DMS79 treated with DMSO at 0.1 percent for 48 hours (cell line): Measurements from ENCODE around the gene MKI67.
A peak's percentile ranks its signal among the peaks of the same experiment; 100 is the strongest.
"Not testable (repeated sequence)": the region's sequence is repeated elsewhere in the genome, so short reads cannot be mapped to it uniquely, and the experiment has no call there.

Experiments used
- DNase-seq: peaks from one replicate; lab custom pipeline; 2025; lab: John Stamatoyannopoulos, UW

MKI67 gene

DNA sequence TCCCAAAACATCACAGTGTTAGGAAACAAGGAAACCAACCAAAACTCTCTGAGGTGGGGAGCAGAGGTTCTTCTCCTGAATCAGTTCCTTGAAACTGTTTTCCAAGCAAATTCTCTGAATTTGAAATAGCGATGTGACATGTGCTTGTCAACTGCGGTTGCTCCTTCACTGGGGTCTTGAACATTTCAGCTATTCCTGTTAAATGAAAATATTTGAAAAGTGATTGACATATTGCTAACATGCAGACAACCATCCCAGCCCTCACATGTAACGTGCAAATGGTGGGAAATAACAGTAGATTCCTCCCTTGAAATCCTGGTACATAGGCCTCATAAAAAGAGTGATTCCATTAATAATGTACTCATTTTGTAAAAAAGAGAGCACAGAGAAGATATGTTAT is 15.9 kb downstream of the MKI67 start:
- no peak for DNase-seq

GRCh38 chr10:128109707-128110106 is 16.5 kb downstream of the MKI67 start:
- no peak for DNase-seq

DNA sequence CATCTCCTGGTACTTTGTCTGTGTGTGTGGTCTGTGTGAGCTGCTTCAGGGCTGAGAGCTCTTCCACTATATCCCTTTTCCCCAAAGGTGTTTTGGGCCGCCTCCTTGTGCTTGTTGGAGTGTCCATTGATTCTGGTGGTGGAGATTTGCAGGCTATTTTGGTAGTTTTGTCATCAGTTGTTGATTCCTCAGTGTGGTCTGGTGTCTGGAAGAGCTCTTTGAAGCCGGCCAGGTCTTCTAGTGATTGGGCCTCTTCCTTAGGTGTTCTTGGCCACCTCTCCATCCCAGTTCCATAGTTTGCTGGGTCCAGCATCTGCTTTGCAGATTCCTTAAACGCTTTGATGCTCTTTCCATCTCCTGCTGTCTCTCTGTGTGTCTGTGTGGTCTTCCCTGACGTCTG is 20.8 kb downstream of the MKI67 start:
- DNase-seq = no peak

- no peak for DNase-seq
Measured at GRCh38 chr10:128103229-128103714, 23.0 kb downstream of the MKI67 start.

GRCh38 chr10:128102480-128103228 is 23.6 kb downstream of the MKI67 start:
- DNase-seq = peak; percentile 67

DNA sequence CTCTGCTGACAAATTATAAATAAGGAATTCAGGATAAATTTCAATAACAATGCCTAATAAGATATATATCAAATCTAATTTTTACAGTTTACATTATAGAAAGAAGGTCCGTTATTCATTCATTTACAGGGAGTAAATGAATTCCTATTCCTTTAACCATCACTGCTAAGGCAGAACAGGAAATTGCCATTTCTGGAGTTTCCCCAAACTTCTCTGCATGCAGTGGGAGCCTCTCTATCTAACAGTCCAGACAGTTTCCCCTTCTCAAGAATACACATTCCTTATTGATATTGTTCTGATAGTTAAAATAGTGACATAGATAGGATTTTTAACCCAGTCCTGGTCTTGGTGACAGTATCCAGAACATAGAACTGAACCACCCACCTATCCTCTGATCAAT is 24.3 kb downstream of the MKI67 start:
- no peak for DNase-seq

- DNase-seq = no peak
Measured at GRCh38 chr10:128099901-128100300, 26.3 kb downstream of the MKI67 start.

GRCh38 chr10:128098631-128099030 is 27.6 kb downstream of the MKI67 start:
- DNase-seq = no peak

DNA sequence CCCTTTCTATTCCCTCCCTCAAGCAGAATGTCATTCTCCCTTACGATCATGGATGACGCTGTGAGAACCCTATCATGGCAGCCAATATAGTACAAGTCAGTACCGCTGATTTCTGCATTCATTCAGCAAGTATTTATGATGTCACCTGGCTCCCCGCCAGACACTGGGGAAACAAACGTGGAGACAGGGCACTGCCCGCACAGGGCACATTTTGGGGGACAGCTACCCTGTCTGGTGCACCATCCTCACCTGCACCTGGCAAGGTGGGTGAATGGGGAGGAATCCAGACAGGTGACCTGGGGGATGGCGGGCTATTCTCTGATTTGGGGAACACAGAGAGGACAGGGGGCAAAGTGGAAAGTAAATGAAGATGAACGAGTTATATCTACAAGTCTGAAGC is 28.4 kb downstream of the MKI67 start:
- DNase-seq = no peak

- DNase-seq = no peak
Measured at GRCh38 chr10:128096486-128097199, 29.6 kb downstream of the MKI67 start.

- no peak for DNase-seq
Measured at GRCh38 chr10:128095753-128096469, 30.3 kb downstream of the MKI67 start.

DNA sequence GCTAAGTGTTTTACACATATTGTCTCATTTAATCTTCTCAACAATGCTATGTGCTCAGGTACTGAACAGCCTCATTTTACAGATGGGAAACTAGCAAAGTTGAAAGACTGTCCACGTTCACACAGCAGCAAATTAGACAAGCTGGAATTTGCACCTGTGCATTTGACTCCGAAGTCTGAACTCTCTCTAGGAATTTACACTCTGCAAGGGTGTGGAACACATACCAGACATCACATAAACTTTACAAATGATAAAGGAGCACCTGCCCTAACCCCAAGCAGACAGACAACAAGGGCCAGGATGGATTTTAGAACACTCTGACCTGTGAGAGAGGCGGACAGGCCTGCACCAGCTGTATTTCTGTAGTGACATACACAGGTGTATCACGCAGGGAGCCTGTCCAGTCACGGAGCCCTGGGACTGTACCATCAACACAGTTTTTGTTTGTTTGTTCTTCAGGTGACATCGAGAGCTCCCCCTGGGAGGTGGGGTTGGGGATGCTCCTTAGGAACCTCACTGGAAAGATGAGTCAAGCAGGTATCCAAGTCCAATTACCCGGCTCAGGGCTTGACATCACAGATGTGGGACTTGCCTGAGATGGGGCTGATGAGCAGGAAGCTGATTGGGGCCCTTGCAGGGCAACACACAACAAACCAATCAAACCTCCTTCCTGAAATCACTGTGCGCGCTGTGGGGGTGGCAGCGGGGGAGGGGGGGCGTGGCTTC is 31.0 kb downstream of the MKI67 start:
- DNase-seq = no peak

GRCh38 chr10:128094596-128094995 is 31.6 kb downstream of the MKI67 start:
- not testable (repeated sequence) for DNase-seq

- no peak for DNase-seq
Measured at GRCh38 chr10:128092454-128092853, 33.8 kb downstream of the MKI67 start.

DNA sequence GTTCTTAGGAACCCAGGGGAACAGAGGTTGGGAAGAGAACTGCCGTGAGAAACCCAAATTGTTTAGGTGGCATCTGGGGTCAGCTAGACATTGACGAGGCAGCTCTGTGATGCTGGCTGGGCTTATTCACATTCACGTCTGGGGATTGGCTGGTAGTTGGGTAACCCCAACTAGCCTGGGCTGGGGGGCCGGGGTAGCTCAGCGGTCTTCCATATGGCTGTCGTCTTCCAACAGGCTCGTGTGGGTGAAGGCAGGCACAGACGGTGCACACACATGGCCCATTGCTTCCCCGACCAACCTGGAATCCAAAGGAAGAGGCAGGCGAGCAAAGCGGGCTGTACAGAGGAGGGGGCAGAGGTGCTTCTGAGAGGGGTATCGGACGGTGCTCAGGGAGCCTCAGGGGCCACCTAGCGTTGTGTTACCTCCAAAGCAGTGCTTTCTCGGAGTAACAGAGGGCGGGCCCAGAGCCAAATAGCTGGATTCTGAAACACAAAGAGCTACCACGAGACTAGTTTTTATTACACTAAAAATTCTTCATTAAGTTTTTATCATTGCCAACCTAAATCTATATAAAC is 34.5 kb downstream of the MKI67 start:
- DNase-seq = no peak

- DNase-seq = no peak
Measured at GRCh38 chr10:128087884-128088709, 38.1 kb downstream of the MKI67 start.

GRCh38 chr10:128087146-128087883 is 38.9 kb downstream of the MKI67 start:
- no peak for DNase-seq

- DNase-seq = no peak
Measured at GRCh38 chr10:128086003-128086863, 40.0 kb downstream of the MKI67 start.

DNA sequence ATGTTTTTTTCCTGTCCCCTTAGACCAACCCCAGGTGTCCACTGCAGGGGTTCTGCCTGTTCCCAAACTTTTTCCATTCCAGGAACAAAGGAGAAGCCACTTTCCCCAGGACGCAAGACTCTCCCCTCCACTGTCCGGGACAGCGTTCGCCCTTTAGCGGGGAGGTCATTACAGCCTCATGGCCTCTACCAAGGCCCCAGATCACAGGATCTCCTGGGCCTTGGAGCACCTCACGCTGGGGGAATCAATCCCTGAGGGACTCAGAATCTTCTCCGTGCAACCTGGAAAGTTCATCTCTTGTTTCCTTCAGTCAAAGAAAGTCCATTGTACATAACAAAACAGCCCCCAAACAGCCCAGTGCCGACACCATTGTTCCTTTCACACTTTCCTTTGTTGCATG is 41.2 kb downstream of the MKI67 start:
- DNase-seq = no peak
